Thyroid gland (tissue), 4 donors: ENCODE data around the gene DPP6.

ENCODE experiments used
- POLR2A ChIP-seq, 2 donors: fragments of 450-650 bp; IDR thresholded peaks; one replicate each; pipeline ENCODE4 v1.6.1; 2017; ENCODE audit warnings: antibody characterized with exemption in 2 of 2, mild to moderate bottlenecking in 2 of 2, moderate library complexity in 1 of 2
- TF ChIP-seq, protein P1 (sequence below), 6 experiments: fragments of 200-600 bp in 3 of 6; fragments of 450-650 bp in 3 of 6; sonication (generic) in 3 of 6; IDR thresholded peaks; one replicate each; pipeline ENCODE4 v1.5.1; 2016 to 2019; ENCODE audit warnings: antibody characterized with exemption in 6 of 6, mild to moderate bottlenecking in 2 of 6, inconsistent platforms in 1 of 6, moderate library complexity in 1 of 6

DNA sequence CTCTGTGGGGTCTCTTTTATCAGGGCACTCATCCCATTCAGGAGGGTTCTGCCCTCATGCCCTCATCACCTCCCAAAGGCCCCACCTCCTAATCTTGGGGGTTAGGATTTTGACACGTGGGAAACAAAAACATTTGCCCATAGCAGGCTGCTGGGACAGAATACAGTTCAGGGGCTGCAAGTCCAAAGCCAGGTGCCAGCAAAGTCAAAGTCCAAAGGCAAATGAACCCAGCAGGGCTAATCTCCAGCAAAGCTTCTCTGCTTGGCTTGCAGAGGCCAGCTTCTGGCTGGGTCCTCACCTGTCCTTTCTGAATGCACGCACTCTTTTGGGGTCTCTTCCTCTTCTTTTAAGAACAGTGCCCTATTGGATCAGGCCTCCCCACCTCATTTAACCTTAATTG lies 359.9 kb downstream of the DPP6 start:
- TF ChIP-seq, protein P1, sequence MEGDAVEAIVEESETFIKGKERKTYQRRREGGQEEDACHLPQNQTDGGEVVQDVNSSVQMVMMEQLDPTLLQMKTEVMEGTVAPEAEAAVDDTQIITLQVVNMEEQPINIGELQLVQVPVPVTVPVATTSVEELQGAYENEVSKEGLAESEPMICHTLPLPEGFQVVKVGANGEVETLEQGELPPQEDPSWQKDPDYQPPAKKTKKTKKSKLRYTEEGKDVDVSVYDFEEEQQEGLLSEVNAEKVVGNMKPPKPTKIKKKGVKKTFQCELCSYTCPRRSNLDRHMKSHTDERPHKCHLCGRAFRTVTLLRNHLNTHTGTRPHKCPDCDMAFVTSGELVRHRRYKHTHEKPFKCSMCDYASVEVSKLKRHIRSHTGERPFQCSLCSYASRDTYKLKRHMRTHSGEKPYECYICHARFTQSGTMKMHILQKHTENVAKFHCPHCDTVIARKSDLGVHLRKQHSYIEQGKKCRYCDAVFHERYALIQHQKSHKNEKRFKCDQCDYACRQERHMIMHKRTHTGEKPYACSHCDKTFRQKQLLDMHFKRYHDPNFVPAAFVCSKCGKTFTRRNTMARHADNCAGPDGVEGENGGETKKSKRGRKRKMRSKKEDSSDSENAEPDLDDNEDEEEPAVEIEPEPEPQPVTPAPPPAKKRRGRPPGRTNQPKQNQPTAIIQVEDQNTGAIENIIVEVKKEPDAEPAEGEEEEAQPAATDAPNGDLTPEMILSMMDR (IDR thresholded peaks at IDR 0.05) = no peak
- TF ChIP-seq POLR2A (IDR thresholded peaks at IDR 0.05) = no peak
